NCI-H1105 (cell line): ENCODE results near the gene CSRP2.

Experiments
- DNase-seq: peaks from one replicate; lab custom pipeline; 2025; lab: John Stamatoyannopoulos, UW

CSRP2 gene

GRCh38 chr12:76878899-76879709, at the start of gene CSRP2:
CSRP2 (minus strand) TSS chr12:76879019; CDS start chr12:76866260, 12,759 bp downstream.
- DNase-seq = peak; percentile 85

- DNase-seq = no peak
Observed at GRCh38 chr12:76927170-76927784, 48.5 kb upstream of the CSRP2 start.

GRCh38 chr12:76925135-76925534, 46.3 kb upstream of the CSRP2 start:
- DNase-seq = no peak

DNA sequence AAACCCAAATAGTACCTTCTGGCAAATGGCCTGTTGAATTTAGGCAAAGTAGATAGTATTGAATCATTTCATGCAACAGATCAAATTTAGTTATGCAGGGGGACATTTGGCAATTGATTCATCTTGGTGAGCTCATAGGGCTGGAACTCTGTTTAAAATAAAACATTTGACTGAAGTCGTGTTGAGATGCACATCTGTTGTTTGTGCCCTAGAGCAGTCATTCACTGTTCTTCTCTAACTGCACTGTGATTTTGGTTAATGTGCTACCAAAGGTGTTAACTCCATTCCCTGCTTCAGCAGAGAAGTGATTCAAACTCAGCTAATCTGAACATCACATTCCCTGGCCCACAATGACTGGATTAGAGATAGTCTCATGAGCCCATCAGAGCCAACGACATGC, 44.0 kb upstream of the CSRP2 start:
- no peak for DNase-seq

GRCh38 chr12:76921891-76922664, 43.3 kb upstream of the CSRP2 start:
- DNase-seq = no peak

- no peak for DNase-seq
Observed at GRCh38 chr12:76921100-76921471, 42.3 kb upstream of the CSRP2 start.

GRCh38 chr12:76920172-76921099, 41.6 kb upstream of the CSRP2 start:
- DNase-seq = no peak

- DNase-seq = peak; percentile 31
Observed at GRCh38 chr12:76919383-76920171, 40.8 kb upstream of the CSRP2 start.

DNA sequence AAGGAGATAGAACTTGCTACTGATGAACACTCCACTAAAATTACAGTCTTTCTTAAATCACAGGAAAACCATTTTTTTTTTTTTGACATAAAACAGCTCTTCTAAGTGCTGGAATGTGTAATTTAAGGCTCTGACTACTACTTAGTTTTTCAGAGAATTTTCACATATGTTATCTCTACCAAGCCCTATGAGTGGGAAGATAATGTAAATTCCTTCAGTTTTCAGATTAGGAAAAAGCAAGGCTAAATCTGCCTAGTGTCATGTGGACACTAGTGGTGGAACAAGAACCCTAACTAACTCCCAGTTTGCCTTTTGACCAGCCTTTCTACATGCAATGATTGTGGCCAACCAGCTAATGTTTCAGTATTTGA, 37.3 kb upstream of the CSRP2 start:
- DNase-seq = no peak

GRCh38 chr12:76915361-76916169, 36.7 kb upstream of the CSRP2 start:
- no peak for DNase-seq

DNA sequence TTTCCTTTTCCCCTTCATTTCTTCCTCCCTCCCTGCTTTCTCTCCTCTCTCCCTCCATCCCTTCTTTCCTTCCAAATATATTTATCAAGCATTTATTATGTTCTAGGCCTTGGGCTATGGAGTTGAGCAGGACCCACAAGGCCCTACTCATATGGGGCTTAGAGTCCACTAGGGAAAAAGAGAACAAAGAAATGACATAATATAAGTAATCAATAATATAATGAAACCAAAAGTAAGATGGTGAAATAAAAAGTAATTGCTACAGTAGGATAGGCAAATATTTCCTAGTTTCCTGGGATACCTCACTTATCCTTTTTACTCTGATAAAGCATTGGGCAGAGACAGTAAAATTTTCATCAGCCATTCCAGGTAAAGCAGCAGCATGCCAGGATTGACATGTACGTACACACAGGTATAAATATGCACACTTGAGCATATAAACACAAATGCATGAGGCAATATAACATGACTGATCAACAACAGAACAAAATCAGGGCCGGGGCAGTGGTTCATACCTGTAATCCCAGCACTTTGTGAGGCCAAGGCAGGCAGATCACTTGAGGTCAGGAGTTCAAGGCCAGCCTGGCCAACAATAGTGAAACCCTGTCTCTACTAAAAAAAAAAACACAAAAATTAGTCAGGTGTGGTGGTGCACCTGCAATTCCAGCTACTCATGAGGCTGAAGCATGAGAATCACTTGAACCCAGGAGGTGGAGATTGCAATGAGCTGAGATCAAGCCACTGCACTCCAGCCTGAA, 35.5 kb upstream of the CSRP2 start:
- no peak for DNase-seq

DNA sequence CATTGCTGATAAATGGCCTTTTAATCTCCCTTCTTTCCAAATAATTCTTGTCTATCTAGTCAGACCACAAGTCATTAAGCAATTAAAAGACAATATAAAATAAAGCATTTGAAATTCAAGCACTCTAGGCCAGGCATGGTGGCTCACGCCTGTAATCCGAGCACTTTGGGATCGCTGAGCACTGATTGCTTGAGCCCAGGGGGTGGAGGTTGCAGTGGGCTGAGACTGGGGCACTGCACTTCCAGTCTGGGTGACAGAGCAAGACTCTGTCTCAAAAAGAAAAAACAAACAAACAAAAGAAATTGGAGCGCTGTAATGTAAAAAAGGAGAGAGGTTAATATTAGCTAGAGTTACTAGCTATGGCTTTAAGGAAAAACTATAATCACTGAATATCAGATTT, 30.5 kb upstream of the CSRP2 start:
- DNase-seq = peak; percentile 68

DNA sequence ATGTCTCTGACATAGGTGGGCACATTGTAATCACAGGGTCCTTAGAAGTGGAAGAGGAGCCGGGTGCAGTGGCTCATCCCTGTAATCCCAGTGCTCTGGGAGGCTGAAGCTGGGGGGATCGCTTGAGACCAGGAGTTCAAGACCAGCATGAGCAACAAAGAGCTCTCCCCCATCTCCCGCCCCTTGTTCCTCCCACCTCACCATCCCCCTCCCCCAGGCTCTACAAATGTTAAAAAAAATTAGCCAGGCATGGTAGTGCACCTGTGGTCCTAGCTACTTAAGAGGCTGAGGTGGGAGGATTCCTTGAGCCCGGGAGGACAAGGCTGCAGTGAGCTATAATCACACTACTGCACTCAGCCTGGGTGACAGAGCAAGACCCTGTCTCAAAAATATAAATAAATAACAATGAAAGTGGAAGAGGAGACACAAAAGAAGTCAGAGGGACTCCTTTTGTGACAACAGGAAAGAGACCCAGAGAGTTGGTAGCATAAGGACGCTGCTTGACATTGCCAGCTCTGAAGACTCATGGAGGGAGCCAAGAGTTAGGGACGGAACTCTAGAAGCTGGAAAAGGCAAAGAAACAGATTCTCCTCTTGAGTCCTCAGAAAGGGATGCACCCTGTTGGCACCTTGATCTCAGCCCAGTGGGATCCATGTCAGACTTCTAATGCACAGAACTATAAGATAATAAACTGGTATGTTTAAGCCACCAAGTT, 29.6 kb upstream of the CSRP2 start:
- no peak for DNase-seq

DNA sequence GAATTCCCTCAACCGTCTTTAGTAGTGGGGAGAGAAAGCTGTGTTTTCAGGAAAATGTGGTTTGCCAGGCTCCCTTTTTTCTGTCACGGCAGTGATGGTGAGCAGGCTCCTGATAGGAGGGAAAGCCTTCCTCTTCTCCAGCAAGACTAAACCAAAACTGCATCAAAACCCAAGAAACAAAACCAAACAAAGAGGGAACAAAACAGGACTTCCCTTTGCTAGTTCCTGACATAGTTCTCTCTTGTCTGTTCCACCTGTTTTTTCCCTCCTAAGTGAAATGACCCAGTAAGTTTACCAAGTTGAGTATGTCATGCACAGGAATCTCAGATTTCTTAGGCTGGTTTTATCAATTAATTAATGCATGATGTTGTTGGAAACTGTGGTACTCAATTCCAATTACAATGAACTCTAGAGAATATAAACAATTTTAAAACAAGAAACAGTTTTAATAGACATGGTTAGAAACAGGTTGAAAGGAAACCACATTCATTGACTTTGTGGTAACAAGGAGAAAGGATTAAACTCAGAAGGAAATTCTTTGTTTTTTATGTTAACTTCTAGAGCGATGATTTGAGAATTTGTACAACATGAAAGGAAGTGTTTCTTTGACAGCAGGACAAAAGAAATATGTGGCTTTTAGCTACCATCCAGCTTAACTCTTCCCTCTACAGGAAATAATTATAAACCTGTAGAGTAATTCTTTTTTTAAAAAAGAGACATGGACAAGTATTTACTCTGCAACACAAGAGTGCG, 23.0 kb upstream of the CSRP2 start:
- DNase-seq = no peak

DNA sequence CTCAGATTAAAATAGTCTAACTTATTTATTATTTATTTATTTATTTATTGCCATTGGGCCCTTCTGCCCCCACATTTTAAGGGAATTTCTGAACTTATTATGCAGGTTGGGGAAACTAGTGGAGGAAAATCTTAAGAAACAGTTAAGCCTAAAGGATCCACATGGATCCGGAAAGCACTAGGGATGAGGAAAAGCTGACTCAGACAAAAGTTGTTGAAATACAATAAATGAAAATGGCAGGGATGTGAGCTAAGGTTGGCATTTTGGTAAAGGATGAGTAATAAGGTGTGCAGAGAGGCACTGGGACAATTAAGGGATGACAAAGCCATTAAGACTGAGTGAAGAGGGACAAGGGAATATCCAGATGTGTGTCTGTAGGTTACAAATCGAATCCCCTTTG, 20.7 kb upstream of the CSRP2 start:
- no peak for DNase-seq

DNA sequence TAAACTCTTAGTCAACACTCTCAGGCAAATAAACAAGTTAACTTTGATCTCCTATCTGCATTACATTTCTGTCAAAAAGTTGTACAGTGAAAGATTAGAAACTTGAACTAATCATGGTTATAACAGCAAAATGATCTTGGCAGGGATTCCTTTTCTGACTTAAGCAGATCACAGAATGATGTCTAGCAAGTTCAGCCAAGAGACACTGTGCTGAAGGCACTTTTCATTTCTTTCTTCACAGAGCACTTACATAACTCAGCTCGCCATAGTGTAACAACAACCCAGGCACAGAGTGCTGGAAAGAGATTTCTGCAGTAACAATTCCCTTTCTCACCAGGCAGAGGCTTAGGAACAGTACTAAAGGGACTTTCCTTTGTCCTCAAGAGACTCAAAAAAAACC, 19.6 kb upstream of the CSRP2 start:
- no peak for DNase-seq

DNA sequence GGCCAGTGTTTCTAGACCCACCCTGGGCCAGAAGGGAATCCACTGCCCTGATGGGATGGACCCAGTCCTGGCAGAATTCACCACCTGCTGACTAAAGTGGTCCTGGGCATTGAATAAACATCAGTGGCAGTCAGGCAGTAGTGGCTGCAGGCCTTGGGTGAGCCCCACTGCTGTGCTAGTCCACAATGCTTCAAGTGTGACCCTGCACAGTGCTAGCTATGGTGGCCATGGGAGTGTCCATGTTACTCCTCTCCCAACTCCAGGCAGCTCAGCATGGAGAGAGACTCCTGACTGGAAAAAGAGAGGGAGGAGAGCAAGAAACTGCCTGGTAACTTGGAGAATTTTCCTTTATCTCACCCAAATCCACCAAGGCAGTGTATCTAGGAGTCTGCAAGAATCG, 17.5 kb upstream of the CSRP2 start:
- no peak for DNase-seq

- no peak for DNase-seq
Observed at GRCh38 chr12:76895796-76896195, 17.0 kb upstream of the CSRP2 start.
